AG09319 (cell line): Measurements from ENCODE around the gene KDM7A.

Experiments
- DNase-seq: peaks from one replicate; pipeline ENCODE4 v3.0.0-alpha.2; 2010; ENCODE audit warnings: low read depth; ENCODE audit errors: extremely low read depth
- TF ChIP-seq, protein P1 (sequence below): IDR thresholded peaks from 2 replicates; pipeline ENCODE4 v1.5.1; 2011; ENCODE audit warnings: low read depth, mild to moderate bottlenecking, inconsistent platforms, low read length, moderate library complexity

Gene KDM7A

DNA sequence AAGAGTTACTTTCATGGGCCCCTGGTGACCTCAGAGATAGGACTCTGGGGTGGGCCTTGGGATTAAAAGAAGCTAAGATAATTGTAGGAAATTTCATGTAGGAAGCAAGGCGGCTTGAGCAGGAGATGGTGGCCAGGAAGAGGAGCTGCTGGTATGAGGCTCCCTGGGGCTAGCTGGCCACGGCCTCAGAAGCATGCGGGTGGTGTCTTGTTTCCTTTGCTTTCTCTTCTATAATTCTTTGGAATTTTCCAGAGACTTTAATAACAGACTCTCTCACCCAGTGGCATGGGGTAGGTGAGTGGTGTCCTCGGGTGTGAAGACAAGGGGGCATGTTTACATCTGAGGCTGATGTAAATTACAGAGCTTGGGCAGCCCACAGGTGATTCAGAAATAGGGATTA, 41.9 kb upstream of the KDM7A start:
- no peak for DNase-seq
- TF ChIP-seq, protein P1, sequence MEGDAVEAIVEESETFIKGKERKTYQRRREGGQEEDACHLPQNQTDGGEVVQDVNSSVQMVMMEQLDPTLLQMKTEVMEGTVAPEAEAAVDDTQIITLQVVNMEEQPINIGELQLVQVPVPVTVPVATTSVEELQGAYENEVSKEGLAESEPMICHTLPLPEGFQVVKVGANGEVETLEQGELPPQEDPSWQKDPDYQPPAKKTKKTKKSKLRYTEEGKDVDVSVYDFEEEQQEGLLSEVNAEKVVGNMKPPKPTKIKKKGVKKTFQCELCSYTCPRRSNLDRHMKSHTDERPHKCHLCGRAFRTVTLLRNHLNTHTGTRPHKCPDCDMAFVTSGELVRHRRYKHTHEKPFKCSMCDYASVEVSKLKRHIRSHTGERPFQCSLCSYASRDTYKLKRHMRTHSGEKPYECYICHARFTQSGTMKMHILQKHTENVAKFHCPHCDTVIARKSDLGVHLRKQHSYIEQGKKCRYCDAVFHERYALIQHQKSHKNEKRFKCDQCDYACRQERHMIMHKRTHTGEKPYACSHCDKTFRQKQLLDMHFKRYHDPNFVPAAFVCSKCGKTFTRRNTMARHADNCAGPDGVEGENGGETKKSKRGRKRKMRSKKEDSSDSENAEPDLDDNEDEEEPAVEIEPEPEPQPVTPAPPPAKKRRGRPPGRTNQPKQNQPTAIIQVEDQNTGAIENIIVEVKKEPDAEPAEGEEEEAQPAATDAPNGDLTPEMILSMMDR: no peak

DNA sequence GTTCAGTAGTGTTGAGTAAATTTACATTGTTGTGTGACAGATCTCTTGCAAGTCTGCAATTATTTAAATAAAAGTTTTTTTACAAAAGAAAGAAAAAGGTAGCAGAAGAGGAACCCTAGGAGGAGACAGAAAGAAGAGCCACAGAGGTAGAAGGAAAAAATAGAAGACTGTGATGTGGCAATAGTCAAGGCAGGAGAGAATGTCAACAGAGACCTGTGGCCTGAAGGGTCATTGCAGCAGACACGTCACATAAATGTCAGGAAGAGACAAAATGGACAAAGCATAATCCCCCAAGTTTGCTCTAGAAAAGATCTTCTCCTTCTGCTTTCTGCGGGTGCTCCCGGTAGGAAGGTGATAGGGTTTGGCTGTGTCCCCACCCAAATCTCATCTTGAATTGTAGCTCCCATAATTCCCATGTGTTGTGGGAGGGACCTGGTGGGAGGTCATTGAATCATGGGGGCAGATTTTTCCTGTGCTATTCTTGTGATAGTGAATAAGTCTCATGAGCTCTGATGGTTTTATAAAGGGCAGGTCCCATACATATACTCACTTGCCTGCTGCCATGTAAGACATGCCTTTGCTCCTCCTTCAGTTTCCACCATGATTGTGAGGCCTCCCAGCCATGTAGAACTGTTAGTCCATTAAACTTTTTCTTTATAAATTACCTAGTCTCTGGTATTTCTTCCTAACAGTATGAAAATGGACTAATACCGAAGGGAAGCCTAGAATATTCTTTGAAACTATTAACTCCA, 41.1 kb upstream of the KDM7A start:
- no peak for DNase-seq
- TF ChIP-seq, protein P1: no peak

DNA sequence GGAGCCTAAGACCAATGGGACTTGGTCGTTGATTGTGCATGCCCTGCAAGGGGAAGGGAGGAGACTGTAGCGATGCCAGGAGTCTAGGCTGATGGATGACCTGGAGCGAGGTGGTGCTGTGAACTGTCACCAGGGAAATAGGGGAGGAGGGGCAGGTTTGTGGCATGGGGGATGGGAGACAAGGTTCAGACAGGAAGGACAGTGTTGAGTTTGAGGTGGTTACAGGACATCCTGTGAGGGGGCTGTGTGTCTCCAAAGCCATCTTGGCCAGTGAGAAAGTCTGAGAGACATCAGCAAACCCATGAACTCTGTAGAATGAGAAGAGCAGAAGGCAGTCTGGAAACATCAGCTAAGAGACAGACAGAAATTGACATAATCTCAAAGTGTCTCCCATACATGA, 38.5 kb upstream of the KDM7A start:
- no peak for DNase-seq
- TF ChIP-seq, protein P1: no peak

DNA sequence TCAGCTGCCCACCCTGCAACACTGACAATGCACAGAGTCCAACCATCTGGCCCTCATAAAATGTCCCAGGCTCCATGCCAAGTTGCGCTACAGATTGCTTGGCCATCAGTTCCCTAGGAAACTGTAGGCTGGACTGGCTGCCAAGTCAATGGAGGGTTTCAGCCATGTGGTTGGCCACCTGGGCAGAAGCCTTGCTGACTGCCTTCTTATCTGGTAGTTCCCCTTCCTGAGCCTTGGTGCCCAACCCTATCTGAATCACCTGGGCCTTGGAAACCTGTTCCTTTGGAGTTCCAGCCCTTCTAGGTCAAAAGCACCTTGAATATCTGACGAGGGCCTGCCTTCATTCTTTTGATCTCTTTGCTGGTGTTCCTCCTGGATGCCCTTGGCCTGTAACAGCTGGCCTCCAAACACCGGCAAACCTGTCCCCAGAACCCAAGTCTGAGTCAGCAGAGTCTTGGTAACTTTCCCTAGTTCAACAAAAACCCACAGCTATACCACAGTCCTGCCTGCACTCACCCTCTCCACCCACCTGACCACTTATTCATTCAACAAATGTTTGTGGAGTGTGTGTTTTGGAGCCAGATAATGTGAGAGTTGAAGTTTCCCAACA, 37.4 kb upstream of the KDM7A start:
- DNase-seq: peak; percentile 4

DNA sequence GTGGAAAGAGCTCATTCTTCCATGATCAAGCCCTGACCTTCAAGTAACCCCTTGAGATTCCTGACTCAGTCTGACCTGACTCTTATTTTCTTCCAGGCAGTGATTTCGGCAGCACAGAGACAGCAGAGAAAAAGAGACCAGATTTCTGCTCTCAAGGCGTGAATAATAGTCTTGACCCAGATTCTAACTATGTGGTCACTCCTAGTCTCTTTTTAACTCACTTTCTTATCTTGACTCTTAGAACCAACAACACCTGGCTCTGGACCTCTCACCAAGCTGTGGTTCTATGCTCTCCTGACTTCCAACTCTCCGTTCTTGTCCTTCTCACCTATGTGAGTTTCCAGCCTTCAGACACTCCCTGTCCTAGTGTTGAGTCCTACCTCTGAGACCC, 36.9 kb upstream of the KDM7A start:
- no peak for DNase-seq
- TF ChIP-seq, protein P1: no peak

More for the DNA sequence above, 37.4 kb upstream of the KDM7A start:
- TF ChIP-seq, protein P1: no peak

DNA sequence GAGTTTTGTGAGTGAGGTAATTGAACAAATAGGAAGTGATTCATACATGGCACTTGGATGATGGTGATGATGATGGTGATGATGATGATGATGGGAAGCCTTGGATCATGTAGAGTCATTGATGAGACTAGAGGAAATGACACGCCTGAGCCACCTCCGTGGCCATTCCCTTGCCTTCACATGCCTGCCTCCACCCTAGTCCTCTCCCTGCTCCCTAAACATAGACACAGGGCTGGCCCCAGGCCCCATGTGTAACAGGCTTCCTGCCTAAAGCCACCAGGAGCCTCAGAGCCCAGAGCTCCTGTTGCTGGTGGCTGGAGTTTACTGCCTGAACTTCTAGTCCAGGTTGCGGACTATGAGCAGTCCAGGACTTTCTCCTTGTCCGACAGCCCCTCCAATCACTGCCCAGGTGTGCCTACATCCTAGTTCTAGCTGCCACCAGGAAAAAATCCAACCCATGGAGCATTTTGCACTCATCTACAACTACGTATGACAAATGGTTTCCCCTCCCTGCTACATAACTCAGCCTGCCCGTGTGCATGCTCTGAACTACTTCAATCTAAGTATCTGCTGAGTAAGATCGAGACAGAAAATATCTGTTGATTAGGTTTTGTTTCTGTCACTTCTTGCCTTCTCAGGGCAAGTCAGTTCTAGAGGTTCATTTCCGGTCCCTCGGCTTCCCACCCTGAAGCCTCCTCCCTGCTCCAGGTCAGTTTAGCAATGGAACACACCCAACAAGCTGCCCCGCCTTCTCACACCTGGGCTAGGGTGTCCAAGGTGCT, 35.5 kb upstream of the KDM7A start:
- no peak for DNase-seq
- TF ChIP-seq, protein P1: no peak

DNA sequence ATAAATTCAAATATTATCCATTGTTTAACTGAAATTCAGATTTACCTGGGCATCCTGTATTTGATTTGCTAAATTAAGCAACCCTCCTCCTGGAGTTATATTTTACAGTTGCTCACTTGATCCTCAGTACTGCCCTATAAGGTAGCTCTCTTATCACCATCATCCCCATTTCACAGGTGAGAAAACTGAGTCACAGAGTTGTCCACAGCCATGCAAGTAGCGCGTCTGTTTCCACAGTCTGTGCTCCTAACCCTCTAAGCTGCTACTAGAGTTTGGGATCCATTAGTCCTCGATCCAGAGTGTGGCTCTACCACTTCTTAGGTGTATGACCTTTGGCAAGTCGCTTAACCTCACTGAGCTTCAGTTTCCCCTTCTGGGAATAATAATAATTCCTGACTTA, 34.9 kb upstream of the KDM7A start:
- TF ChIP-seq, protein P1: no peak
- DNase-seq: no peak
